ENCODE data around the gene PRG2. TPM values are rescaled to one million over a fixed set of nuclear protein-coding genes. Genes with fewer than 3 reads are reported as not detected.
"Not testable (repeated sequence)": the region's sequence is repeated elsewhere in the genome, so short reads cannot be mapped to it uniquely, and the experiment has no call there.

The PRG2 gene
- total and polyA plus RNA-seq, 5 donors = 0.16 to 0.23 TPM; not detected in 3

- Histone ChIP-seq H3K4me1 (ENCODE audit: control insufficient read depth, insufficient read depth, low read length) (no peaks in the 10 kb centered on the region), H3K27ac (ENCODE audit: low read length) (no peak overlapping the region), H3K9me3 (ENCODE audit: control insufficient read depth, low read length) (no peaks in the 10 kb centered on the region), H3K4me3 (ENCODE audit: low read length) (no peak overlapping the region), H3K27me3 (ENCODE audit: control insufficient read depth, insufficient read depth) (no peaks in the 10 kb centered on the region)
- ATAC-seq (no peak), DNase-seq (no peak)
- 80% methylated on average over 3 of the region's 3 CpGs for WGBS
- intact Hi-C loops (cut with DNase I) = no loop called here
Measured at GRCh38 chr11:57361926-57362325, 28.5 kb downstream of the PRG2 start.

DNA sequence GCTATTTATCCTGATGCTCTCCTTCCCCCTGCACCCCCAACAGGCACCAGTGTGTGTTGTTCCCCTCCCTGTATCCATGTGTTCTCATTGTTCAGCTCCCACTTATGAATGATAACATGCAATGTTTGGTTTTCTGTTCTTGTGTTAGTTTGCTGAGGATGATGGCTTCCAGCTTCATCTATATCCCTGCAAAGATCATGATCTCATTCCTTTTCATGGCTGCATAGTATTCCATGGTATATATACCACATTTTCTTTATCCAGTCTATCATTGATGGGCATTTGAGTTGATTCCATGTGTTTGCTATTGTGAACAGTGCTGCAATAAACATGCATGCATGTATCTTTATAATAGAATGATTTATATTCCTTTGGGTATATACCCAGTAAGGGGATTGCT is 29.0 kb downstream of the PRG2 start:
- H3K4me1 ChIP-seq (ENCODE audit: control insufficient read depth, insufficient read depth, low read length); H3K27ac ChIP-seq (ENCODE audit: low read length); DNase-seq; H3K9me3 ChIP-seq (ENCODE audit: control insufficient read depth, low read length); intact Hi-C loops (cut with DNase I); ATAC-seq; H3K27me3 ChIP-seq (ENCODE audit: control insufficient read depth, insufficient read depth); H3K4me3 ChIP-seq (ENCODE audit: low read length): not testable (repeated sequence)

DNA sequence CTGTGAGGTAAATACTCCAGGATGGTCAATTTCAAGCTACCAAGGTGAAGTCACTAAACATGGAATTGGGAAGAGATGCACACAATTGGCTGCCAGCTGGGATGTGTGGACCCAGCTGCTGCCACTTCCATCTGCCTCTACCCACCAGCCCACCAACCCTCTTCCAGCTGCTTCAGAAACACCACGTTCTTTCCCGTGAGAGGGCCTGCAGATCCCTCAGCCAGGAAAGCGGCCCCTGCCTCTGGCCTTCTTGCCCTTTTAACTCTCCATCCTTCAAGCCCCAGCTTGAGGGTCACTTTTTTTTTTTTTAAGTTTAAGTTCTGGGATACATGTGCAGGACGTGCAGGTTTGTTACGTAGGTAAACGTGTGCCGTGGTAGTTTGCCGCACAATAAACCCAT is 29.5 kb downstream of the PRG2 start:
- Histone ChIP-seq H3K27ac (ENCODE audit: low read length) (no peak overlapping the region), H3K9me3 (ENCODE audit: control insufficient read depth, low read length) (no peaks in the 10 kb centered on the region), H3K27me3 (ENCODE audit: control insufficient read depth, insufficient read depth) (no peaks in the 10 kb centered on the region), H3K4me1 (ENCODE audit: control insufficient read depth, insufficient read depth, low read length) (no peaks in the 10 kb centered on the region), H3K4me3 (ENCODE audit: low read length) (no peak overlapping the region)
- 94% methylated on average over 8 of the region's 8 CpGs for WGBS
- DNase-seq = no peak
- intact Hi-C loops (cut with DNase I) = no loop called here
- ATAC-seq = no peak

DNA sequence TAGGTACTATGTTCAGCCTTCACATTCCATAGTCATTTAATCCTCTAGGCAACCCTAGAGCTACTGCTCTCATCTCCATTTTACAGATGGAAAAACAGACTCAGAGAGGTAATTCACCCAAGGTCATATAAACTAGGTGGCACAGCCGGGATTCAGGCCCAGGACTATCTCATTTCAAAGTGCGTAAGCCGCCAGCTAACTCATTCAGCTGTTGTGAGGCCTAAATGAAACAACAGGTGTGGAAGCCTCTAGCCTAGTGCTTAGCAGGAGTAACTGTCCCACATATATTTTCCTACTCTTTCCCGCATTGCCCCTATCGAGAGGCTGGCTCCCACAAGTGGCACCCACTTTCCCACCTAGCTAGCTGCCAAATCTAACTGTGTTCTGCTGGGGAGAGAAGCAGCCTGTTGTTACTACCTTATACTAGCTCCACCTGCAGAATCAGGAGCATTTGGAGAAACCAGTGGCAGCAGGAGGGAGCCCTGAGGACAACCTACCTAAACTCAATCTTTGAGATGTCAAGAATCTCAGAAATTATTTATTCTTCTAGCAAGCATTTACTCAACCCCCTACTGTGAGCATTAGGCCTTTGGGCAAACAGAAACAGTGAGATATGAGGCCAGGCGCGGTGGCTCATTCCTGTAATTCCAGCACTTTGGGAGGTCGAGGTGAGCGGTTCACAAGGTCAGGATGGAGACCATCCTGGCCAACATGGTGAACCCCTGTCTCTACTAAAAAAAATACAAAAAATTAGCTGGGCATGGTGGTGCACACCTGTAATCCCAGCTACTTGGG is 30.4 kb downstream of the PRG2 start:
- Histone ChIP-seq H3K27me3 (ENCODE audit: control insufficient read depth, insufficient read depth) (no peaks in the 10 kb centered on the region), H3K4me3 (ENCODE audit: low read length) (no peak overlapping the region), H3K27ac (ENCODE audit: low read length) (no peak overlapping the region), H3K9me3 (ENCODE audit: control insufficient read depth, low read length) (no peaks in the 10 kb centered on the region), H3K4me1 (ENCODE audit: control insufficient read depth, insufficient read depth, low read length) (no peaks in the 10 kb centered on the region)
- ATAC-seq = no peak
- intact Hi-C loops (cut with DNase I) = no loop called here
- 88% methylated on average over 9 of the region's 9 CpGs for WGBS
- DNase-seq = no peak

DNA sequence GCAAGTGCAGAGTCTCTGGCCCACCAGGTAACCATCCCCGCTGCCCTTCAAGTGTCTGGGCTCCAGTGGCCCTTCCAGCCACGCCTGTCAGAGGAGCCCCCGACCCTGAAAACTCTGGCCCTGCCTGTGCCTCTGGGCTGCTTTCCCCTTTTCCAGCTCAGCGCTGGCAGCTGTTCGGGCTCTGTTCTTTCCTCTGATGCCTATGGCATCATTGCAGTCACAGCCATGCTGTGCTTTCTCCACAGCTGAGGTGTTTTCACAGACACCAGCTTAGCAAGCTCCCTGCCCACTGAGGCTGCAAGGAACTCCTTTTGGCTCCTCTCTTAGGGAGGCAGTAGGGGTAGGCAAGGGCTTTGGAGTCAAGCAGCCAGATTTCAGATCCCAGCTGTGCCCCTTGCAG is 31.1 kb downstream of the PRG2 start:
- H3K27me3 ChIP-seq (ENCODE audit: control insufficient read depth, insufficient read depth) = no peaks in the 10 kb centered on the region
- H3K9me3 ChIP-seq (ENCODE audit: control insufficient read depth, low read length) = no peaks in the 10 kb centered on the region
- 89% methylated on average over 5 of the region's 5 CpGs for WGBS
- intact Hi-C loops (cut with DNase I) = no loop called here
- no peak for ATAC-seq
- no peak overlapping the region for H3K4me3 ChIP-seq (ENCODE audit: low read length)
- H3K27ac ChIP-seq (ENCODE audit: low read length) = no peak overlapping the region
- no peak for DNase-seq
- peaks cover 2% of the 10 kb centered on the region for H3K4me1 ChIP-seq (ENCODE audit: control insufficient read depth, insufficient read depth, low read length)

DNA sequence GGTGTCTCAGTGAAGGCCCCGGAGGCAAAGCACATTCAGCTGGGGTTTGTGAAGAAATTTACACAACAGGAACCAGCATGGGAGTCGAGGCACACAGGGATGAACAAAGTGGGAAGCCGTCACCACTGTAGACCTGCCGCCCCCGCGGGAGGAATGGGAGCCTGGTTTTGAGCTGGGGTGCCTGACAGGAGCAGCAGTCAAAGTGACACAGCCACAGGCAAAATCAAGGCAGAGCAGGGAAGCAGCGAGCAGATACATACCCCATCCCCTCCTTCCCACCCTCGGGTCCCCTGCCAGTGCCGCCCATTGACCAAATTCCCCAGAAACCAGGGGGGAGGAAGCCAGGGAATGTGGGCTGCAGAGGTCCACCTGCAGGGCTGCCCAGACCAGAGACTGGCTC is 31.5 kb downstream of the PRG2 start:
- Histone ChIP-seq H3K27ac (ENCODE audit: low read length) (no peak overlapping the region), H3K4me1 (ENCODE audit: control insufficient read depth, insufficient read depth, low read length) (peaks cover 2% of the 10 kb centered on the region), H3K4me3 (ENCODE audit: low read length) (no peak overlapping the region), H3K9me3 (ENCODE audit: control insufficient read depth, low read length) (no peaks in the 10 kb centered on the region), H3K27me3 (ENCODE audit: control insufficient read depth, insufficient read depth) (no peaks in the 10 kb centered on the region)
- ATAC-seq = peak in 1 of 2 donors; percentile 12
- WGBS = 77% methylated on average over 9 of the region's 9 CpGs
- intact Hi-C loops (cut with DNase I) = no loop called here
- no peak for DNase-seq

- no peak overlapping the region for H3K27ac ChIP-seq (ENCODE audit: low read length)
- intact Hi-C loops (cut with DNase I) = no loop called here
Measured at GRCh38 chr11:57358543-57358961, 31.9 kb downstream of the PRG2 start.

DNA sequence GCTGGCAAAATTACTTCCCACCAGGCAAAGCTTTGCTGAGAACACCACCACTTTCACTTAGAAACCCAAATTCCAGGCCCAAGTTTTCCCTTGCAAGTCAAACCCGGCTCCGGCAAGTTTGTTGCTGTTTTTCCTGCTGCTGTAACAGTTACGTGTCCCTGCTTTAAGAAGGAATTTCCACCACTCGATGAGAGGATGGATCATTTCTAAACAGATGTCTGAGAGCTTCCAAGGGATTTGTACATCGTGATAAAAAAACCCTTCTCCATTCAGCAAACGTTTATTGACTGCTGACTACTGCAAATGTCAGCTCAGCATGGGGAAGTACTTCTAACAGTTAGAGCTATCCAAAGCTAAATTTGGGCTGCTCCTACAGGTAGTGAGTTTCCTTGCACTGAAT is 32.6 kb downstream of the PRG2 start:
- ATAC-seq = no peak
- Histone ChIP-seq H3K4me3 (ENCODE audit: low read length) (no peak overlapping the region), H3K27ac (ENCODE audit: low read length) (no peak overlapping the region), H3K4me1 (ENCODE audit: control insufficient read depth, insufficient read depth, low read length) (peaks cover 2% of the 10 kb centered on the region), H3K27me3 (ENCODE audit: control insufficient read depth, insufficient read depth) (no peaks in the 10 kb centered on the region), H3K9me3 (ENCODE audit: control insufficient read depth, low read length) (no peaks in the 10 kb centered on the region)
- WGBS = 26% methylated on average over 6 of the region's 6 CpGs
- no peak for DNase-seq
- intact Hi-C loops (cut with DNase I) = no loop called here

More at GRCh38 chr11:57358543-57358961, 31.9 kb downstream of the PRG2 start:
- Histone ChIP-seq H3K4me1 (ENCODE audit: control insufficient read depth, insufficient read depth, low read length) (peaks cover 2% of the 10 kb centered on the region), H3K4me3 (ENCODE audit: low read length) (no peak overlapping the region), H3K27me3 (ENCODE audit: control insufficient read depth, insufficient read depth) (no peaks in the 10 kb centered on the region), H3K9me3 (ENCODE audit: control insufficient read depth, low read length) (no peaks in the 10 kb centered on the region)
- ATAC-seq = peak; percentile 39 to 54
- no peak for DNase-seq
- WGBS = 78% methylated on average over 9 of the region's 9 CpGs

DNA sequence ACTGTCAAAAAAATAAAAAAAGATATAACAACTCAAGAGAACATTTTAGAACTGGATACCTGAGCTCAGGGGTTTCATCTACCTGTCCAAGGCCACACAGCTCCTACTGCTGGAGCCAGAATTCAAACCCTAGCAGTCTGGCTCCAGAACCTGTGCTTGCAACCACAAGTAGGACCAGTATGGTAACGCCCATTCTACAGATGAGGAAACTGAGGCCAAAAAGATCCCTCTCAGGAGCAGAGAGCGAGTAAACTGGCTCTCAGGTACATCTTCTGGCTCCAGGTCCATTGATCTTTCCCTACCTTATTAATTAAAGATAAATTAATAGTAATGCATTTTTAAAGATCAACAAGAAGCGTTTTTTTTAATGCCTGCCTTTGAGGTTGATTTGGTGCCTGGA is 33.1 kb downstream of the PRG2 start:
- Histone ChIP-seq H3K9me3 (ENCODE audit: control insufficient read depth, low read length) (no peaks in the 10 kb centered on the region), H3K27ac (ENCODE audit: low read length) (no peak overlapping the region), H3K4me1 (ENCODE audit: control insufficient read depth, insufficient read depth, low read length) (peaks cover 2% of the 10 kb centered on the region), H3K27me3 (ENCODE audit: control insufficient read depth, insufficient read depth) (no peaks in the 10 kb centered on the region), H3K4me3 (ENCODE audit: low read length) (no peak overlapping the region)
- DNase-seq = no peak
- ATAC-seq = no peak
- intact Hi-C loops (cut with DNase I) = no loop called here
- 89% methylated on average over 3 of the region's 3 CpGs for WGBS

DNA sequence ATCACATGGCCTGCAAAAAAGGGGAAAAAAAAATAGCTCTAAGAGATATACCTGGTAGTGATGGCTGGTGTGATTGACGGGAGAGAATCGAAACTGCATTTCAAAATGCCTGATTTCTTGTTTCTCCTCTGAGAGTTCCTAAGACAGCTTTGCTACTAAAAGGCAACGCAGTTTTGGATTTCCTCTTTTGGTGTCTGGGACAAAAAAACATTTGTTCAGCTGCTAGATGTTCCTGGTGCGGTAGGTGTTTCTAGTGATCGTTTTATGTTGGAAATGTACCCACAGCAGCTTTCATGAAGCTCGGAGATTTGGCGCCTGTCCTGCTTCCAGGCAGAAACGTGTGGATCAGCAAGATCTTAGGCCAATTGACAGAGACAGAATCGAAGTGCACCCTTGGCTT is 34.2 kb downstream of the PRG2 start:
- Histone ChIP-seq H3K27me3 (ENCODE audit: control insufficient read depth, insufficient read depth) (no peaks in the 10 kb centered on the region), H3K27ac (ENCODE audit: low read length) (no peak overlapping the region), H3K9me3 (ENCODE audit: control insufficient read depth, low read length) (no peaks in the 10 kb centered on the region), H3K4me1 (ENCODE audit: control insufficient read depth, insufficient read depth, low read length) (peaks cover 2% of the 10 kb centered on the region), H3K4me3 (ENCODE audit: low read length) (no peak overlapping the region)
- 74% methylated on average over 9 of the region's 9 CpGs for WGBS
- no peak for DNase-seq
- intact Hi-C loops (cut with DNase I) = no loop called here
- ATAC-seq = no peak

DNA sequence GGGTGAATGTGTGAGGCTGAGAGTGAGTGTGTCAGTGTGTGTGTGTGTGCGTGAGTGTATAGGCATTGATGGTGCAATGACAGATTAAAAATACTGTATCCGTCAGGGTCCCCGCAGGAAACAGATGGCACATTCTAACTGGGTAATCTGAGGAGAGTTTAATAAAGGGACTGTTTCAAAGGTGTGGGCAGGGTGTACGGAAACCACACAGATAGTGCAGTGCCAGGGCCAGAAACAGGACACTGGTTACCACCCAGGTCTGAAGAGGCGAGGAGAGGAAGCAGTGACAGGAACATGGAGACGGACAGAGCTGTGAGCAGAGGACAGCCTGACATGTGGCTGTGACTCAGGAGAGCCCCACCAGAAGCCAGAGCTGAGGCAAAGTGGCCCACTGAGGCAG is 35.8 kb downstream of the PRG2 start:
- no peaks in the 10 kb centered on the region for H3K27me3 ChIP-seq (ENCODE audit: control insufficient read depth, insufficient read depth)
- no peaks in the 10 kb centered on the region for H3K9me3 ChIP-seq (ENCODE audit: control insufficient read depth, low read length)
- H3K4me3 ChIP-seq (ENCODE audit: low read length) = no peak overlapping the region
- intact Hi-C loops (cut with DNase I) = no loop called here
- 71% methylated on average over 6 of the region's 6 CpGs for WGBS
- ATAC-seq (peak in 1 of 2 donors; percentile 61), DNase-seq (no peak)
- H3K4me1 ChIP-seq (ENCODE audit: control insufficient read depth, insufficient read depth, low read length) = peaks cover 2% of the 10 kb centered on the region
- H3K27ac ChIP-seq (ENCODE audit: low read length) = no peak overlapping the region

- Histone ChIP-seq H3K4me3 (ENCODE audit: low read length) (no peak overlapping the region), H3K9me3 (ENCODE audit: control insufficient read depth, low read length) (no peaks in the 10 kb centered on the region), H3K4me1 (ENCODE audit: control insufficient read depth, insufficient read depth, low read length) (peaks cover 2% of the 10 kb centered on the region), H3K27ac (ENCODE audit: low read length) (no peak overlapping the region), H3K27me3 (ENCODE audit: control insufficient read depth, insufficient read depth) (no peaks in the 10 kb centered on the region)
- ATAC-seq = no peak
- intact Hi-C loops (cut with DNase I) = no loop called here
- DNase-seq = no peak
- 73% methylated on average over 4 of the region's 4 CpGs for WGBS
Measured at GRCh38 chr11:57353852-57354251, 36.6 kb downstream of the PRG2 start.

Measured in right cardiac atrium (tissue), 5 donors.